Keratinocyte (primary cell): ENCODE data around the gene NDUFS2.

Source experiments
- EZH2 ChIP-seq: IDR thresholded peaks from one replicate; pipeline ENCODE4 v1.6.1; 2012; ENCODE audit warnings: inconsistent platforms, mild to moderate bottlenecking, low read length, moderate library complexity
- TF ChIP-seq, protein P1 (sequence below), 3 experiments: IDR thresholded peaks in 1 of 3; conservative IDR thresholded peaks in 1 of 3; optimal IDR thresholded peaks in 1 of 3; 2 replicates in 2 of 3; 3 replicates in 1 of 3; pipeline versions ENCODE3 to v1.5.1; 2011; ENCODE audit warnings: low read length in 3 of 3, mild to moderate bottlenecking in 3 of 3, moderate library complexity in 2 of 3, control low read depth in 1 of 3, inconsistent platforms in 1 of 3; ENCODE audit not compliant: insufficient read depth in 2 of 3; ENCODE audit errors: extremely low read depth in 1 of 3

DNA sequence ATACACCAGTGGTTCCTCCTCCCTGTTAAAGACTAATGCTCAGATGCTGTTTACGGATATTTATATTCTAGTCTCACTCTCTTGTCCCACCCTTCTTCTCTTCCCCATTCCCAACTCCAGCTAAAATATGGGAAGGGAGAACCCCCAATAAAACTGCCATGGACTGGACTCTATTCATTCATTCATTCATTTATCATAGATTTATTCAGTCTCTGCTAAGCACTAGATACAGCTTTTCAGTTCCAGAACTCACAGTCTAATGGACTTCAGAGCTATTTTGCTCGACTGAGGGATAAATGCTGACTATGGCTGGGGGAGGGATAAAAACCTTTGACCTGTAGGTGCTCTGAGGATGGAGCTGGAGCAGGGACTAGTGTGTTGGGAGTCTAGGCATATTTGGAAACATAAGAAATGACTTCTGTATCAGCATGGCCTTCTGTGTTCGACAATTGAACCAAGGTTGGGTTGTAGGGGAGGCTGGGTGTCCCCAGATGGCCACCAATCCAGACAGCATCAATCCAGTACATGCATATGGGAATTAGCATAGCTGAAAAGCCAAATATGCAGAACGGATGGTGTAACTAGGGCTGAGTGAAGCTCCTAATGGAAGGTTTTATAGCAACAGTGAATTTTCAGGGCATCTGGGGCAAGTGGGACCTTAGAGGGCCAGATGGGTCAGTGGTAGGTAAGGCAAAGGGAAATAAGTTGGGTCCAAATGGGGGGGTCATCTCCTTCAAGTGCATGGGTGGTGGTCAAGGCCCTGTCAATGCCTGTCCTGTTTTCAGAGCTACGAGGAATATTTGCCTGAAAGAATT lies 17.1 kb downstream of the NDUFS2 start:
- TF ChIP-seq, protein P1, sequence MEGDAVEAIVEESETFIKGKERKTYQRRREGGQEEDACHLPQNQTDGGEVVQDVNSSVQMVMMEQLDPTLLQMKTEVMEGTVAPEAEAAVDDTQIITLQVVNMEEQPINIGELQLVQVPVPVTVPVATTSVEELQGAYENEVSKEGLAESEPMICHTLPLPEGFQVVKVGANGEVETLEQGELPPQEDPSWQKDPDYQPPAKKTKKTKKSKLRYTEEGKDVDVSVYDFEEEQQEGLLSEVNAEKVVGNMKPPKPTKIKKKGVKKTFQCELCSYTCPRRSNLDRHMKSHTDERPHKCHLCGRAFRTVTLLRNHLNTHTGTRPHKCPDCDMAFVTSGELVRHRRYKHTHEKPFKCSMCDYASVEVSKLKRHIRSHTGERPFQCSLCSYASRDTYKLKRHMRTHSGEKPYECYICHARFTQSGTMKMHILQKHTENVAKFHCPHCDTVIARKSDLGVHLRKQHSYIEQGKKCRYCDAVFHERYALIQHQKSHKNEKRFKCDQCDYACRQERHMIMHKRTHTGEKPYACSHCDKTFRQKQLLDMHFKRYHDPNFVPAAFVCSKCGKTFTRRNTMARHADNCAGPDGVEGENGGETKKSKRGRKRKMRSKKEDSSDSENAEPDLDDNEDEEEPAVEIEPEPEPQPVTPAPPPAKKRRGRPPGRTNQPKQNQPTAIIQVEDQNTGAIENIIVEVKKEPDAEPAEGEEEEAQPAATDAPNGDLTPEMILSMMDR (optimal IDR thresholded peaks at IDR 0.05 in 1 of 3, IDR thresholded peaks at IDR 0.05 in 1 of 3, conservative IDR thresholded peaks at IDR 0.05 in 1 of 3; ENCODE audit: extremely low read depth in 1 of 3, insufficient read depth in 2 of 3, low read length in 3 of 3): no peak
- no peak for TF ChIP-seq EZH2
